Endothelial cell (in vitro differentiated cells): ENCODE data around the gene TSKS. TPM values are rescaled to one million over a fixed set of nuclear protein-coding genes. Genes with fewer than 3 reads are reported as not detected.

ENCODE experiments used
- DNase-seq: peaks from one replicate; pipeline ENCODE4 v3.0.0; 2021; ENCODE audit warnings: low spot score
- H3K27ac Mint-ChIP-seq: one replicate; pipeline ENCODE4 v1.8.0; 2021; ENCODE audit warnings: mixed read lengths, inconsistent platforms; ENCODE audit not compliant: unreplicated experiment
- H3K27me3 Mint-ChIP-seq: one replicate; pipeline ENCODE4 v1.8.0; 2021; ENCODE audit warnings: mild to moderate bottlenecking, moderate library complexity, mixed read lengths, inconsistent platforms; ENCODE audit not compliant: unreplicated experiment
- H3K36me3 Mint-ChIP-seq: one replicate; pipeline ENCODE4 v1.8.0; 2021; ENCODE audit warnings: mild to moderate bottlenecking, low read depth, mixed read lengths, inconsistent platforms; ENCODE audit not compliant: unreplicated experiment
- H3K4me1 Mint-ChIP-seq: one replicate; pipeline ENCODE4 v1.8.0; 2021; ENCODE audit warnings: mild to moderate bottlenecking, mixed read lengths, inconsistent platforms; ENCODE audit not compliant: unreplicated experiment
- H3K4me3 Mint-ChIP-seq: one replicate; pipeline ENCODE4 v1.8.0; 2021; ENCODE audit warnings: mild to moderate bottlenecking, mixed read lengths, inconsistent platforms; ENCODE audit not compliant: unreplicated experiment
- H3K9me3 Mint-ChIP-seq: one replicate; pipeline ENCODE4 v1.8.0; 2021; ENCODE audit warnings: mixed read lengths, inconsistent platforms; ENCODE audit not compliant: unreplicated experiment
- CTCF ChIP-seq: fragments of 200-600 bp; sonication (generic); IDR thresholded peaks from one replicate; pipeline ENCODE4 v1.5.0; 2021; ENCODE audit warnings: antibody characterized with exemption; ENCODE audit not compliant: unreplicated experiment
- total RNA-seq: library from RNA; stranded (reverse); fragmentation: NEBNext Ultra II Directional; extraction: Animal tissue kit (Norgen Biotek cat#: 25700); gene quantifications from one replicate; pipeline ENCODE4 v1.2.1, GENCODE V29; 2021; ENCODE audit not compliant: unreplicated experiment

Gene TSKS
- total RNA-seq, 1 donor from 2014 or later = not detected

DNA sequence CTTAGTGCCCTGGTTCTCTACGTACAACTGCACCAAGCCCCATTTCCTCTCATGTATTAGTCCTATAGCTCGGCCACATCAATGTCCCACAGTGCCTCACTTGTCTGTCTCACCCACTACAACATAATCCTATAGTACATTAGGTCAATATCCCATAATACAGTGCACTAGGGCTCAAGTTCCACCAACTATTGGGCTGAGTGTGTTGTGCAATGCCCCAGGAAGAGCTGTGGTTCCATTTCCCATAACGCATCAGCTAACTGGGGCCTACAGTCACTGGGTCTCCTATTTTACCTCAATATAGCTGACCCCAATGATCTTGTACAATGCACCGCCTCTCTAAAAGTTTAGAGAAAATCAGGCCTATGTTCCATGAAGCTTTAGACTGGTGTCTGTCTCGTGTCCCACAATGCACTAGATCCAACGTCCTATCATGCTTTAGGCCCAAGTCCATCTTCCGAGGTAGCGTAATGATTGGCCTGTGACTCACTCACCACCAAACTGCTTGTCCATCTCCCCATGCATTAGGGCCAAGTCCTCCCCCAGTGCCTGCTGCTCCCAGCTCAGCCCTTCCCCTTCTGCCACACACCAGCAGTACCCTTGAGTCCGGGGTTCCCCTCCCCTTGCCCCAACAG, 21.8 kb downstream of the TSKS start:
- DNase-seq = no peak
- no peak for TF ChIP-seq CTCF
- Mint-ChIP-seq H3K9me3 (no peaks in the 10 kb centered on the region), H3K4me3 (no peak overlapping the region), H3K36me3 (peaks cover 5% of the 10 kb centered on the region), H3K27me3 (peaks cover 10% of the 10 kb centered on the region), H3K27ac (no peak overlapping the region), H3K4me1 (no peaks in the 10 kb centered on the region)

DNA sequence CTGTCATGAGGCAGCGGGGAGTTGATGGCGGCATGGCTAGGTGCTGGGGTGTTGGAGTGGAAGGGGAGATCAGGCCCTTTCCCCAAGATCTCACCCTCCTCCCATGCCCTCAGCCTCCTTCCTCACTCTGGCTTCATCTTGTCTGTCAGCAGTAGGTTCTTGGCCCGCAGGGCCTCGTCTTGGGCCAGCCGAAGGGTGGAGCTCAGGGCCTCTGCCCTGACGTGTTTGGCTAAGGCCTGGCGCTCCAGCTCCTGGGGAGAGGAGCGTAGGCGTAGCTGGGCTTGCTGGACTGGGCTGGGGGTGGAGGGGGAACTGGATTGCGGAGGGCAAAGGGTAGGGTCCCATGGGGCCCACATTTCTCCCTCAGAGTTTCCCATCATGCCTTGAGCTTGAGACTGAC, 23.2 kb downstream of the TSKS start:
- Mint-ChIP-seq H3K36me3 (peaks cover 5% of the 10 kb centered on the region), H3K27ac (no peak overlapping the region), H3K27me3 (peaks cover 5% of the 10 kb centered on the region), H3K4me1 (no peaks in the 10 kb centered on the region), H3K9me3 (no peaks in the 10 kb centered on the region), H3K4me3 (no peak overlapping the region)
- TF ChIP-seq CTCF = no peak
- DNase-seq = no peak

GRCh38 chr19:49739098-49739497, 24.0 kb downstream of the TSKS start:
- H3K27ac Mint-ChIP-seq = no peak overlapping the region
- H3K27me3 Mint-ChIP-seq = peaks cover 5% of the 10 kb centered on the region
- no peaks in the 10 kb centered on the region for H3K4me1 Mint-ChIP-seq
- no peak overlapping the region for H3K4me3 Mint-ChIP-seq
- no peak for DNase-seq
- H3K36me3 Mint-ChIP-seq = peaks cover 5% of the 10 kb centered on the region
- TF ChIP-seq CTCF = no peak
- H3K9me3 Mint-ChIP-seq = no peaks in the 10 kb centered on the region

GRCh38 chr19:49738268-49738667, 24.8 kb downstream of the TSKS start:
- H3K27me3 Mint-ChIP-seq = peaks cover 5% of the 10 kb centered on the region
- H3K9me3 Mint-ChIP-seq = no peaks in the 10 kb centered on the region
- H3K36me3 Mint-ChIP-seq = peaks cover 5% of the 10 kb centered on the region
- no peaks in the 10 kb centered on the region for H3K4me1 Mint-ChIP-seq
- H3K27ac Mint-ChIP-seq = no peak overlapping the region
- DNase-seq = no peak
- no peak overlapping the region for H3K4me3 Mint-ChIP-seq
- TF ChIP-seq CTCF = no peak

GRCh38 chr19:49730166-49730565, 32.9 kb downstream of the TSKS start:
- Mint-ChIP-seq H3K9me3 (no peaks in the 10 kb centered on the region), H3K4me1 (no peaks in the 10 kb centered on the region), H3K27ac (no peak overlapping the region), H3K36me3 (peaks cover 8% of the 10 kb centered on the region), H3K27me3 (no peaks in the 10 kb centered on the region), H3K4me3 (no peak overlapping the region)
- no peak for TF ChIP-seq CTCF
- no peak for DNase-seq
